Ovary (tissue), 3 donors: ENCODE measurements around the gene CELA3B.

Experiments used
- EP300 ChIP-seq: sonication (generic); formaldehyde crosslinking; IDR thresholded peaks from one replicate; pipeline ENCODE4 v1.6.1; 2017; ENCODE audit warnings: antibody characterized with exemption
- POLR2A ChIP-seq: fragments of 450-650 bp; IDR thresholded peaks from one replicate; pipeline ENCODE4 v1.6.1; 2017; ENCODE audit warnings: antibody characterized with exemption, mild to moderate bottlenecking, moderate library complexity
- TF ChIP-seq, protein P1 (sequence below), 3 donors: fragments of 450-650 bp in 2 of 3; fragments of 200-600 bp in 1 of 3; IDR thresholded peaks; one replicate each; pipeline versions ENCODE4 v1.5.1 to v1.8.0; 2016 to 2022; ENCODE audit warnings: antibody characterized with exemption in 3 of 3, mild to moderate bottlenecking in 1 of 3
- donor health status: DM: no; HTN: no; CAD: no.

DNA sequence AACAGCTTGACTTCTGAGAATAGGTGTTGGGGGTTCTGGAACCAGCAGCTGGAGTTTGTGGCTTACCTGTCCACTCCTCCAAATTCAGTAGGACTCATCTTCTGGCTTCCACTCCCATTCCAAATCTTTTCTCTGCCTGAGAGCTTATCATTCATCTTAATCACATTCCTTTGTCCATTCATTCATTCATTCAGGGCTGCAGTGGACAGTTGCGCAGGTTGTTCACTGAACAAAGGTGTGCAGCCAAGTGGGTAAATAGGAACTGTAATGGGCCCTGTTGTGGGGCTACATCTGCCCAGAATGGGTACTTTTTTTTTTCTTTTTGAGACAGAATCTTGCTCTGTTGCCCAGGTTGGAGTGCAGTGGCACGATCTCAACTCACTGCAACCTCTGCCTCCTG lies 36.3 kb upstream of the CELA3B start:
- TF ChIP-seq POLR2A = no peak
- TF ChIP-seq, protein P1, sequence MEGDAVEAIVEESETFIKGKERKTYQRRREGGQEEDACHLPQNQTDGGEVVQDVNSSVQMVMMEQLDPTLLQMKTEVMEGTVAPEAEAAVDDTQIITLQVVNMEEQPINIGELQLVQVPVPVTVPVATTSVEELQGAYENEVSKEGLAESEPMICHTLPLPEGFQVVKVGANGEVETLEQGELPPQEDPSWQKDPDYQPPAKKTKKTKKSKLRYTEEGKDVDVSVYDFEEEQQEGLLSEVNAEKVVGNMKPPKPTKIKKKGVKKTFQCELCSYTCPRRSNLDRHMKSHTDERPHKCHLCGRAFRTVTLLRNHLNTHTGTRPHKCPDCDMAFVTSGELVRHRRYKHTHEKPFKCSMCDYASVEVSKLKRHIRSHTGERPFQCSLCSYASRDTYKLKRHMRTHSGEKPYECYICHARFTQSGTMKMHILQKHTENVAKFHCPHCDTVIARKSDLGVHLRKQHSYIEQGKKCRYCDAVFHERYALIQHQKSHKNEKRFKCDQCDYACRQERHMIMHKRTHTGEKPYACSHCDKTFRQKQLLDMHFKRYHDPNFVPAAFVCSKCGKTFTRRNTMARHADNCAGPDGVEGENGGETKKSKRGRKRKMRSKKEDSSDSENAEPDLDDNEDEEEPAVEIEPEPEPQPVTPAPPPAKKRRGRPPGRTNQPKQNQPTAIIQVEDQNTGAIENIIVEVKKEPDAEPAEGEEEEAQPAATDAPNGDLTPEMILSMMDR (IDR thresholded peaks at IDR 0.05) = no peak
- TF ChIP-seq EP300 = no peak
